ENCODE results near the gene C7orf33.
"Not testable (repeated sequence)": the region's sequence is repeated elsewhere in the genome, so short reads cannot be mapped to it uniquely, and the experiment has no call there.

Gene C7orf33

GRCh38 chr7:148580446-148580845 is 10.1 kb upstream of the C7orf33 start:
- no peak for DNase-seq

GRCh38 chr7:148581624-148582023 is 8.9 kb upstream of the C7orf33 start:
- no peak for DNase-seq

- DNase-seq, result no peak
These were observed 6.3 kb upstream of the C7orf33 start for GRCh38 chr7:148584154-148584827.

GRCh38 chr7:148585399-148585798 is 5.2 kb upstream of the C7orf33 start:
- no peak for DNase-seq

GRCh38 chr7:148587076-148587475 is 3.5 kb upstream of the C7orf33 start:
- DNase-seq, result no peak

GRCh38 chr7:148588168-148588567 is 2.4 kb upstream of the C7orf33 start:
- DNase-seq, result no peak

GRCh38 chr7:148588670-148589131 is 1.9 kb upstream of the C7orf33 start:
- no peak for DNase-seq

- no peak for DNase-seq
These were observed 926 bp upstream of the C7orf33 start for GRCh38 chr7:148589640-148590039.

GRCh38 chr7:148596354-148596753 is 5.8 kb downstream of the C7orf33 start:
- DNase-seq, result not testable (repeated sequence)

- no peak for DNase-seq
These were observed 7.8 kb downstream of the C7orf33 start for GRCh38 chr7:148598351-148598750.

GRCh38 chr7:148605350-148605749 is 14.8 kb downstream of the C7orf33 start:
- DNase-seq, result no peak

GRCh38 chr7:148607151-148607661 is 16.6 kb downstream of the C7orf33 start:
- no peak for DNase-seq

- DNase-seq, result no peak
These were observed 18.6 kb downstream of the C7orf33 start for GRCh38 chr7:148609045-148609725.

- DNase-seq, result no peak
These were observed 21.1 kb downstream of the C7orf33 start for GRCh38 chr7:148611692-148612091.

GRCh38 chr7:148615085-148615730 is 24.6 kb downstream of the C7orf33 start:
- no peak for DNase-seq

GRCh38 chr7:148620749-148621359 is 30.3 kb downstream of the C7orf33 start:
- DNase-seq, result no peak

GRCh38 chr7:148621563-148621962 is 31.0 kb downstream of the C7orf33 start:
- DNase-seq, result no peak

GRCh38 chr7:148622887-148623585 is 32.5 kb downstream of the C7orf33 start:
- peak in 2 of 58 donors; percentile 2 for DNase-seq

- DNase-seq, result no peak
These were observed 33.2 kb downstream of the C7orf33 start for GRCh38 chr7:148623586-148624282.

- DNase-seq, result no peak
These were observed 34.2 kb downstream of the C7orf33 start for GRCh38 chr7:148624735-148625134.

All from anterior cingulate cortex (tissue), 58 donors.